SIG-M5 treated with dmso at 0.1 percent for 504 hours (cell line): Measurements from ENCODE around the gene SYNPO2L.
"Not testable (repeated sequence)": the region's sequence is repeated elsewhere in the genome, so short reads cannot be mapped to it uniquely, and the experiment has no call there.

Experiments used
- DNase-seq: peaks from one replicate; lab custom pipeline; 2025; ENCODE audit not compliant: unreplicated experiment; lab: John Stamatoyannopoulos, UW

Gene SYNPO2L

DNA sequence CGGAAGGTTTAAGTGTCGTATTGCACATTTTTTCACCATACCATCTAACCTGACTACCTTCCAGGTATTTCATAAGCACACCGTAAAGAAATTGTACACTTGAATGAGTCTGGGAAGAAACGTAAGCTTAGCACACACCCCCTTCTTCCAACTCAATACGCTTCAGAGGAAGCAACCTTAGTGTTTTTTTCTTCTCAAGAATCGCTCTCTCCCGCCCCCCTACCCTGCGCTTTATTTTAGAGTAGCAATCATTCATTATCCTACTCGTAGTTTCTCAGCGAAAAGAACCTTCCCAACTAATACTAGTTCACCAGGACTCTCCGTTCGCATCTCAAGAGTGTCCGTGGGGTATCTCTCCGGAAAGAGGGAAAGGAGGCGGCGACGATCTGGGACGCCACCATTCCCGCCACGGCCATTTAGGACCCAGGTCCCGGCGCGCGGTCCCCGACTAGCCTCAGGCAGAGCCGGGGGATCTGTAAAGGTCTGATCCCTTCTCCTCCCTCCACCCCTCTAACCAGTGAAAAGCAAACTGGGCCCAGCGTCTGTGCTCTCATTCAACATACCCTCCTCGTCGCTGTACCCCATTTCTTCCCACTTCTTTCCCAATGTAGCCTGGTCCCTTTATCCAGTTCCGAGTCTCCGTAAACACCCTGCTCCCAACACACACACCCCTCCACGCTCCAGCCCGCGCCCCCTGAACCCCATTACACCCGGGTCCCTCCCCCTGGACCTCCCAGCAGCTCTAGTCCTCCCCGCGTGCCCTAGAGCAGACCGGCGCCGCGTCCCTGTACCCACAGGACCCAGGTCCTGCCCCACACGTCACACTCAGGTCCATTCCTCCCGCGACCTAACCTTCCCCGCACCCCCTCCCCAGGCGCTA, 30.6 kb downstream of the SYNPO2L start:
- DNase-seq, result peak; percentile 28

DNA sequence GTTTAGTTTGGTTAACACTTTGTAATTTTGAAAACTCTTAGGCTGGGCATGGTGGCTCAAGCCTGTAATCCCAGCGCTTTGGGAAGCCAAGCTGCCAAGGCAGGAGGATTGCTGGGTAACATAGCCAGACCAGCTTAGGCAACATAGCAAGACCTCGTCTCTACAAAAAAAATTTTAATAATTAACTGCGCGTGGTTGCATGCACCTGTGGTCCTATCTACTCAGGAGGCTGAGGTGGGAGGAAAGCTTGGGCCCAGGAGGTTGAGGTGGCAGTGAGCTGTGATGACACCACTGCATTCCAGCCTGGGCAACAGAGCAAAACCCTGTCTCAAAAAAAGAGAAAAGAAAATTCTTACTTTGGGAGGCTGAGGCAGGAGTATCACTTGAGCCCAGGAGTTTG, 32.8 kb downstream of the SYNPO2L start:
- no peak for DNase-seq

DNA sequence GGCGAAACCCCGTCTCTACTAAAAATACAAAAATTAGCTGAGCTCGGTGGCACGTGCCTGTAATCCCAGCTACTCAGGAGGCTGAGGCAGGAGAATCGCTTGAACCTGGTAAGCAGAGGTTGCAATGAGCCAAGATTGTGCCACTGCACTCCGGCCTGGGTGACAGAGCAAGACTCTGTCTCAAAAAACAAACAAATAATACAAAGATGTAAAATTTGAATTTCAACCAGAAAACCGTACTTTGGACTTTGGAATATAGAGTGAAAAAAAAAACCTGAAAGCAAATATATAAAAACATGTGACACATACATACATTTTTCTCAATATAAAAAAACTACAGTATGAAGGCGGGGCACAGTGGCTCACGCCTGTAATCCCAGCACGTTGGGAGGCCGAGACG, 34.9 kb downstream of the SYNPO2L start:
- DNase-seq, result not testable (repeated sequence)

DNA sequence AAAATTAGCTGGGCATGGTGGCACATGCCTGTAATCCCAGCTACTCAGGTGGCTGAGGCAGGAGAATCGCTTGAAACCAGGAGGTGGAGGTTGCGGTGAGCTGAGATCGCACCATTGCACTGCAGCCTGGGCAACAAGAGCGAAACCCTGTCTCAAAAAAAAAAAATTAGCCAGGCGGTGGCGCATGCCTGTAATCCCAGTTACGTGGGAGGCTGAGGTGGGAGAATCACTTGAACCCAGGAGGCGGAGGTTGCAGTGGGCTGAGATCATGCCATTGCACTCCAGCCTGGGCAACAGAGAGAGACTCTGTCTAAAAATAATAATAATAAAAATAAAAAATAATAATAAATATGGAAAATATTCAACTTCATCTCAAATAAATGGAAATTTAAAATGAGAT, 38.7 kb downstream of the SYNPO2L start:
- not testable (repeated sequence) for DNase-seq

DNA sequence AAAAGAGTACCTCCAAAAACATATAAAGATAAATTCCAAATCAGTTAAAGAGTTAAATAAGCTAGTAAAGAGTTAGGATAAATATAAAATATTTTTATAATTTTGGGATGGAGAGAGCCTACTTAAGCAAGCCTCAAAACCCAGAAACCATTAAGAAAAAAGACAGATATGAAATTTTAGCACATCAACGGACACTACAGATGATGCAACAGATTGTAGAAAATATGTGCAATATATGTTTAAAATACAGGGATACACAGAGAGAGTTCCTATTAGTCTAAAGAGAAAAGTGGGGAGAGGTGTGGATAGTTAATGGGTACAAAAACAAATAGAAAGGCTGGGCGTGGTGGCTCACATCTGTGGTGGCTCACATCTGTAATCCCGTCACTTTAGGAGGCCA, 41.1 kb downstream of the SYNPO2L start:
- no peak for DNase-seq

DNA sequence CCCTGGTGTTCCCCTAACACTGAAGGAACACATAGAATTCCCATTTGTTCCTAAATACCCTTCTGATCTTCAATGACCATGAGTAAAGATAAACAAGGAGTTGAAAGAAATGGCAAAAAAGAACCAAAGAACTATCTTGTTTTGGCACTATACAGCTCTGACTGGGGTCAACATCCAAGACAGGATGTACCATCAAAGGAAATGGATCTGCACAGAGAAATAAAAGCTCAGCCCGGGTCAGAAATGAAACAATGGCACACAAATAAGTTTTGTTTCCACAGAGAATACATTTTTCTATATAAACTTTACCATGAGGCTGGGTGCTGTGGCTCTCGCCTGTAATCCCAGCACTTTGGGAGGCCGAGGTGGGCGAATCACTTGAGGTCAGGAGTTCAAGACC, 46.7 kb downstream of the SYNPO2L start:
- no peak for DNase-seq

DNA sequence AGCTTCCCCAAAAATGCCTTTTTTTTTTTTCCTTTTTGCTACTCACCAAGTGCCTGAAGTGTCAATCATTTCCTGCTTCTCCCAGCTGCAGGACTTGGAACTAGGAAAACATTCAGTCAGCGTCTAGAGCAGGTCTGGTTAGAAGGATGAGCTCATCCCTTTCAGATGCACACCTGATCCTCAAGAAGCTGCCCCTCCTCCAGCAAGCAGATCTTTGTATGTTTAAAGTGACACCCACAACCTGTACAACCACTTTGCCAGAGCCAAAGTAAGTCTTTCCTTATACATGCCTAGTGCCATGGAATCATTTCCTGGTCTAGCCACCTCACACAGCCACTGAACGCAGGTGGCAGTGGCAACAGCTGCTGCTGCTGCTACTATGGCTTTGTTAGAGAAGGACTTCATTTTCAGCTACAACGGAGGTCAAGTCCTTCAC, 54.3 kb downstream of the SYNPO2L start:
- peak; percentile 72 for DNase-seq

DNA sequence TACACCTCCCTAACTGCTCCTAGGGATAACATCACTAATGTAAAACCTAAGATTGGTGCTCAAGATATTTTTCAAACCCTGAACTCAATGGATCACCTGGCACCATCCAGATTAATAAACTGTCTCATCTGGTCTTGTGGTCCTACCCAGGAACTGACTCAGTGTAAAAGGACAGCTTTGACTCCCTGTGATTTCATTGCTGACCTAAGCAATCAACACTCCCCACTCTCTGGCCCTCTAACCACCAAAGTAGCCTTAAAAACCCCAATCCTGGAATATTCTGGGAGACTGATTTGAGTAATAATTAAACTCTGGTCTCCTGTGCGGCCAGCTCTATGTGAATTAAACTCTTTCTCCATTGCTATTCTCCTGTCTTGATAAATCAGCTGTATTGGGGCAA, 58.5 kb downstream of the SYNPO2L start:
- DNase-seq, result no peak
